Astrocyte of the cerebellum (primary cell): Measurements from ENCODE around the gene KRT35.

ENCODE experiments used
- DNase-seq: peaks from one replicate; pipeline ENCODE4 v3.0.0-alpha.2; 2011; ENCODE audit warnings: low read depth
- H3K4me3 ChIP-seq: 2 replicates; pipeline ENCODE4 v1.5.1; 2011; ENCODE audit warnings: mild to moderate bottlenecking, low read depth, low read length, moderate library complexity
- CTCF ChIP-seq: IDR thresholded peaks from 2 replicates; pipeline ENCODE4 v1.5.1; 2012; ENCODE audit warnings: low read length, low read depth, moderate library complexity, mild to moderate bottlenecking; ENCODE audit errors: missing control alignments
- in situ Hi-C: cut with HindIII; loops from 2 replicates; pipeline ENCODE4 v1.10.0; 2017; ENCODE audit warnings: low sequenced_read_pairs

Gene KRT35

GRCh38 chr17:41468346-41468745 is 12.6 kb downstream of the KRT35 start:
- H3K4me3 ChIP-seq, result no peak overlapping the region
- in situ Hi-C loops, result no loop called here
- no peak for DNase-seq
- no peak for TF ChIP-seq CTCF

GRCh38 chr17:41467561-41467960 is 13.4 kb downstream of the KRT35 start:
- no peak for DNase-seq
- no peak for TF ChIP-seq CTCF
- in situ Hi-C loops, result no loop called here

GRCh38 chr17:41466988-41467387 is 14.0 kb downstream of the KRT35 start, which contains the start of gene KRT32:
Gene KRT32, minus strand, starts transcription at chr17:41467386. Its CDS starts 61 bp downstream, at chr17:41467325.
- H3K4me3 ChIP-seq, result no peak within 1 kb of the TSS
- no peak for TF ChIP-seq CTCF
- in situ Hi-C loops, result no loop called here
- no peak for DNase-seq

More at GRCh38 chr17:41467561-41467960, 13.4 kb downstream of the KRT35 start:
- no peak overlapping the region for H3K4me3 ChIP-seq

GRCh38 chr17:41464682-41465081 is 16.3 kb downstream of the KRT35 start:
- no peak for TF ChIP-seq CTCF
- in situ Hi-C loops, result no loop called here
- DNase-seq, result peak; percentile 83
- no peak overlapping the region for H3K4me3 ChIP-seq

GRCh38 chr17:41464173-41464572 is 16.8 kb downstream of the KRT35 start:
- TF ChIP-seq CTCF, result no peak
- no peak for DNase-seq
- H3K4me3 ChIP-seq, result no peak overlapping the region
- in situ Hi-C loops, result no loop called here

- no peak overlapping the region for H3K4me3 ChIP-seq
- DNase-seq, result no peak
- in situ Hi-C loops, result no loop called here
- no peak for TF ChIP-seq CTCF
Observed at GRCh38 chr17:41463746-41464145, 17.2 kb downstream of the KRT35 start.

- no peak for TF ChIP-seq CTCF
- no peak for DNase-seq
- no peak overlapping the region for H3K4me3 ChIP-seq
- in situ Hi-C loops, result no loop called here
Observed at GRCh38 chr17:41462705-41463104, 18.2 kb downstream of the KRT35 start.
